SU-DHL-6 (cell line): ENCODE data around the gene CYP2S1.

ENCODE experiments used
- H2AFZ ChIP-seq: fragments of 200-600 bp; sonication (generic); 2 replicates; pipeline ENCODE4 v1.6.1; 2014; ENCODE audit warnings: low read depth, mild to moderate bottlenecking, moderate library complexity, mixed read lengths, antibody characterized with exemption, low read length; ENCODE audit not compliant: severe bottlenecking
- H3F3A ChIP-seq: fragments of 200-600 bp; shearing (Covaris generic); 2 replicates; pipeline ENCODE4 v1.6.0; 2016; ENCODE audit warnings: antibody characterized with exemption, mild to moderate bottlenecking; ENCODE audit not compliant: insufficient read depth
- H3K27ac ChIP-seq: fragments of 200-600 bp; sonication (generic); 2 replicates; pipeline ENCODE4 v1.5.1; 2016; ENCODE audit warnings: low read depth, mild to moderate bottlenecking, low read length, moderate library complexity, mixed read lengths
- H3K27me3 ChIP-seq: fragments of 200-600 bp; sonication (generic), shearing (Covaris generic); 2 replicates; pipeline ENCODE4 v1.6.0; 2014; ENCODE audit warnings: mild to moderate bottlenecking, low read length
- H3K36me3 ChIP-seq: fragments of 200-600 bp; sonication (generic); 2 replicates; pipeline ENCODE4 v1.6.1; 2014; ENCODE audit warnings: mild to moderate bottlenecking, low read length, mixed read lengths
- H3K4me2 ChIP-seq: fragments of 300-600, 200-600 bp; shearing (Covaris generic), sonication (generic); 2 replicates; pipeline ENCODE4 v1.6.0; 2014; ENCODE audit warnings: low read length, low read depth, mild to moderate bottlenecking; ENCODE audit not compliant: poor library complexity, severe bottlenecking
- H3K4me3 ChIP-seq: fragments of 200-600 bp; sonication (generic); 2 replicates; pipeline ENCODE4 v1.5.1; 2014; ENCODE audit warnings: antibody characterized with exemption, low read length, mild to moderate bottlenecking, mixed read lengths; ENCODE audit not compliant: insufficient read depth, poor library complexity, severe bottlenecking
- H3K79me2 ChIP-seq: fragments of 200-600 bp; sonication (generic); 2 replicates; pipeline ENCODE4 v1.6.1; 2014; ENCODE audit warnings: mild to moderate bottlenecking, low read length, moderate library complexity; ENCODE audit not compliant: insufficient read depth
- H3K9ac ChIP-seq: fragments of 200-600 bp; sonication (generic); 2 replicates; pipeline ENCODE4 v1.7.0; 2014; ENCODE audit warnings: mild to moderate bottlenecking, low read length
- H3K9me2 ChIP-seq: fragments of 200-600 bp; sonication (generic); replicated peaks from 2 replicates; pipeline ENCODE4 v1.6.1; 2014; ENCODE audit warnings: low read length; ENCODE audit not compliant: insufficient read depth
- H3K9me3 ChIP-seq: fragments of 200-600 bp; sonication (generic); 2 replicates; pipeline ENCODE4 v1.6.1; 2014; ENCODE audit warnings: low read length, mixed read lengths; ENCODE audit not compliant: insufficient read depth
- H4K20me1 ChIP-seq: fragments of 200-600 bp; sonication (generic); 2 replicates; pipeline ENCODE4 v1.6.1; 2014; ENCODE audit warnings: low read depth, mild to moderate bottlenecking, antibody characterized with exemption, low read length, moderate library complexity, mixed read lengths
- EZH2phosphoT487 ChIP-seq: fragments of 200-600 bp; sonication (generic), shearing (Covaris generic); conservative IDR thresholded peaks from 2 replicates; pipeline ENCODE4 v1.6.1; 2018; ENCODE audit warnings: mild to moderate bottlenecking, antibody characterized with exemption, low read length, moderate library complexity, mixed read lengths
- TF ChIP-seq, protein P1 (sequence below): fragments of 200-600 bp; sonication (generic); IDR thresholded peaks from one replicate; pipeline ENCODE4 v1.5.1; 2017; ENCODE audit warnings: antibody characterized with exemption, mild to moderate bottlenecking, low read length, moderate library complexity; ENCODE audit not compliant: insufficient read depth, poor library complexity, severe bottlenecking

Gene CYP2S1

DNA sequence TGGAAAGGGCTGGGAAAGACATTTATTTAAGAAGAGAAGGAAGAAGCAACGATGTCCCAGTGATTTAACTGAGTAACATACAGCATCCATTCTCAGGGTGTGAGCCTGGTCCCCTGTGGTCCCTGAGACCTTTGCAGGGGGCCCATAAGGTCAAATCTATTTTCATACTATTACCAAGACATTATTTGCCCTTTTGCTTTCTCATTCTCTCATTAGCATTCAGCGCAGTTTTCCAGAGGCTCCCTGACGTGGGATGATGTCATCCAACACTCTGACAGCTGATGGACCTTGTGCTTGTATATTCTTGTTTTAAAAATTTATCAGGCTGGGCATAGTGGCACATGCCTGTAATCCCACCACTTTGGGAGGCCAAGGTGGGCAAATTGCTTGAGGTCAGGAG is 52.8 kb downstream of the CYP2S1 start:
- Histone ChIP-seq H3K36me3 (no peaks in the 10 kb centered on the region), H3K9me3 (no peaks in the 10 kb centered on the region), H4K20me1 (no peaks in the 10 kb centered on the region), H3K27ac (no peak overlapping the region), H3K4me3 (no peak overlapping the region), H3K4me2 (no peak overlapping the region), H3K79me2 (no peaks in the 10 kb centered on the region), H3F3A (no peaks in the 10 kb centered on the region), H3K27me3 (no peaks in the 10 kb centered on the region), H2AFZ (no peak overlapping the region), H3K9ac (no peak overlapping the region), H3K9me2 (no peaks in the 10 kb centered on the region)
- TF ChIP-seq EZH2phosphoT487, result no peak
- TF ChIP-seq, protein P1, sequence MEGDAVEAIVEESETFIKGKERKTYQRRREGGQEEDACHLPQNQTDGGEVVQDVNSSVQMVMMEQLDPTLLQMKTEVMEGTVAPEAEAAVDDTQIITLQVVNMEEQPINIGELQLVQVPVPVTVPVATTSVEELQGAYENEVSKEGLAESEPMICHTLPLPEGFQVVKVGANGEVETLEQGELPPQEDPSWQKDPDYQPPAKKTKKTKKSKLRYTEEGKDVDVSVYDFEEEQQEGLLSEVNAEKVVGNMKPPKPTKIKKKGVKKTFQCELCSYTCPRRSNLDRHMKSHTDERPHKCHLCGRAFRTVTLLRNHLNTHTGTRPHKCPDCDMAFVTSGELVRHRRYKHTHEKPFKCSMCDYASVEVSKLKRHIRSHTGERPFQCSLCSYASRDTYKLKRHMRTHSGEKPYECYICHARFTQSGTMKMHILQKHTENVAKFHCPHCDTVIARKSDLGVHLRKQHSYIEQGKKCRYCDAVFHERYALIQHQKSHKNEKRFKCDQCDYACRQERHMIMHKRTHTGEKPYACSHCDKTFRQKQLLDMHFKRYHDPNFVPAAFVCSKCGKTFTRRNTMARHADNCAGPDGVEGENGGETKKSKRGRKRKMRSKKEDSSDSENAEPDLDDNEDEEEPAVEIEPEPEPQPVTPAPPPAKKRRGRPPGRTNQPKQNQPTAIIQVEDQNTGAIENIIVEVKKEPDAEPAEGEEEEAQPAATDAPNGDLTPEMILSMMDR, result no peak

DNA sequence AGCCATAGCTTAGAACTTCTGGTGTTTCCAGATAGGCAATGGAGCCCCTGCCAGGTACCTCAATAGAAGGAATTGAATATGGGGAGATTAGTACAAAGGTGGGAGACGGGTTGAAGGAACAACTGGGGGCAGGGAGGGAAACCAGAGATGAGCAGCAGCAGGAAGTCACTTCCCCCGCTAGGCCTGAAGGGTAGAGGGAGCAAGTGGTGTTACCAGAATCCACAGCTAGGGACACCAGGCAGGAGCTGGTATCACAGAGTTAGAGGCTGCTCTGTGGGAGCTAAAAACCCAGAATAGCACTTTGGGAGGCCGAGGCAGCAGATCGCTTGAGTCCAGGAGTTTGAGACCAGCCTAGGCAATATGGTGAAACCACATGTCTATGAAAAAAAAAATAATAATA is 55.9 kb downstream of the CYP2S1 start:
- H3K9me3 ChIP-seq, result no peaks in the 10 kb centered on the region
- H3K27me3 ChIP-seq, result no peaks in the 10 kb centered on the region
- H3F3A ChIP-seq, result no peaks in the 10 kb centered on the region
- H3K27ac ChIP-seq, result no peak overlapping the region
- H2AFZ ChIP-seq, result no peak overlapping the region
- H3K36me3 ChIP-seq, result no peaks in the 10 kb centered on the region
- no peak overlapping the region for H3K4me2 ChIP-seq
- no peaks in the 10 kb centered on the region for H4K20me1 ChIP-seq
- no peaks in the 10 kb centered on the region for H3K9me2 ChIP-seq
- TF ChIP-seq EZH2phosphoT487, result no peak
- TF ChIP-seq, protein P1, result no peak
- H3K9ac ChIP-seq, result no peak overlapping the region
- H3K4me3 ChIP-seq, result no peak overlapping the region
- no peaks in the 10 kb centered on the region for H3K79me2 ChIP-seq

DNA sequence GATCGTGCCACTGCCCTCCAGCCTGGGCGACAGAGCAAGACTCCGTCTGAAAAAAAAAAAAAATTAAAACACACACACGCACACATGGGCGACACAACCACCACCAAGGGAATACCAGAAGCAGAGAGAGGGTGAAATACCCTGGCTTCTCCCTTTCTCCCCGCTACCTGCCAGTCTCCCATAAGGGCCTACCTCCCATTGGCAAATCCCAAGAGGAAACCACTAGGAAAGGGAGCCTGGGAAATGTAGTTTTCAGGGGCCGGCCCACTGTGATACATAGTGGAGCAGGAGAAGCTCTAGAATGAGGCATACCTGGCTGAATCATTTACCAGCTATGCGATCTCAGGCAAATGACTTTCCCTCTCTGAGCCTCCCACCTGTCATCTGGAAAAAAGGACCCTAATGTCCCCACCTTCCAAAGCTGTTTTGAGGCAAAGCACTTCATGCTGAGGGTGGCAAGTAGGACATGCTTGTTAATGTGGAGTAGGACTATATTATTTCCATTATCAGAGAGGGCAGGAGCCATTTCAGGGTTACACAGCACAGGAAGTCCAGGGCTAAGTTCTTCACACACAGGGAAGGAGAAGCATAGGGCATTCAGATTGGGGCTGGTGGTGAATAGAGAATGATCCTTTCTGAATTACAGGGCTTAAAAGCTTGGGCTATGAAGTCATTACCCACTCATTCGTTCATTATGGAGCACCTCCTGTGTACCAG is 56.8 kb downstream of the CYP2S1 start:
- Histone ChIP-seq H3K4me3 (no peak overlapping the region), H3K9me2 (no peaks in the 10 kb centered on the region), H3K9me3 (no peaks in the 10 kb centered on the region), H2AFZ (no peak overlapping the region), H3F3A (no peaks in the 10 kb centered on the region), H3K27ac (no peak overlapping the region), H3K27me3 (no peaks in the 10 kb centered on the region), H3K79me2 (no peaks in the 10 kb centered on the region), H3K36me3 (no peaks in the 10 kb centered on the region), H3K9ac (no peak overlapping the region), H4K20me1 (no peaks in the 10 kb centered on the region), H3K4me2 (no peak overlapping the region)
- no peak for TF ChIP-seq EZH2phosphoT487
- TF ChIP-seq, protein P1, result no peak
